Right atrium auricular region (tissue), 2 donors: ENCODE data around the gene POU2AF2. TPM values are rescaled to one million over a fixed set of nuclear protein-coding genes. Genes with fewer than 3 reads are reported as not detected.

Source experiments
- DNase-seq: peaks from one replicate; pipeline ENCODE4 v3.0.0-alpha.2; 2019; ENCODE audit warnings: low spot score
- H3K27ac ChIP-seq, 2 donors: fragments of 200-600 bp; sonication (generic); 1 replicate in 1 of 2; 2 replicates in 1 of 2; pipeline ENCODE4 v1.5.1; 2016 to 2019
- H3K27me3 ChIP-seq, 2 donors: fragments of 200-600 bp; sonication (generic); one replicate each; pipeline versions ENCODE4 v1.5.1 to v1.6.0; 2017 to 2019
- H3K36me3 ChIP-seq: fragments of 200-600 bp; sonication (generic); one replicate; pipeline ENCODE4 v1.5.1; 2016
- H3K4me1 ChIP-seq, 2 donors: fragments of 200-600 bp; sonication (generic); one replicate each; pipeline versions ENCODE4 v1.5.1 to v1.6.0; 2017 to 2019
- H3K4me3 ChIP-seq, 2 donors: fragments of 200-600 bp; sonication (generic); 1 replicate in 1 of 2; 2 replicates in 1 of 2; pipeline ENCODE4 v1.5.1; 2017 to 2019; ENCODE audit warnings: mild to moderate bottlenecking in 1 of 2, moderate library complexity in 1 of 2
- H3K9me3 ChIP-seq, 2 donors: fragments of 200-600 bp; sonication (generic); one replicate each; pipeline ENCODE4 v1.5.1; 2019
- CTCF ChIP-seq, 2 donors: fragments of 200-600 bp; sonication (generic); IDR thresholded peaks; one replicate each; pipeline ENCODE4 v1.5.1; 2019; ENCODE audit warnings: antibody characterized with exemption in 2 of 2
- total RNA-seq, 2 donors: library from RNA; depleted of rRNA; stranded (reverse); fragments of >200 nt; gene quantifications; one replicate each; pipeline ENCODE4 v1.1.0, GENCODE V29; 2016

The POU2AF2 gene
- total RNA-seq, 2 donors from 2014 or later, result not detected

GRCh38 chr11:111301842-111302118 is 56.3 kb downstream of the POU2AF2 start:
- Histone ChIP-seq H3K9me3 (no peaks in the 10 kb centered on the region), H3K27ac (no peak overlapping the region), H3K4me3 (no peak overlapping the region), H3K27me3 (no peaks in the 10 kb centered on the region), H3K36me3 (no peaks in the 10 kb centered on the region), H3K4me1 (peaks cover 0 to 18% of the 10 kb centered on the region in 2 donors)
- no peak for TF ChIP-seq CTCF (IDR thresholded peaks at IDR 0.05)
- DNase-seq, result no peak

GRCh38 chr11:111302298-111302697 is 56.8 kb downstream of the POU2AF2 start:
- DNase-seq, result no peak
- H3K4me1 ChIP-seq, result peaks cover 0 to 18% of the 10 kb centered on the region in 2 donors
- H3K4me3 ChIP-seq, result no peak overlapping the region

GRCh38 chr11:111303461-111303860 is 57.9 kb downstream of the POU2AF2 start:
- Histone ChIP-seq H3K4me3 (no peak overlapping the region), H3K36me3 (no peaks in the 10 kb centered on the region), H3K4me1 (peaks cover 0 to 15% of the 10 kb centered on the region in 2 donors), H3K27ac (no peak overlapping the region), H3K9me3 (no peaks in the 10 kb centered on the region), H3K27me3 (no peaks in the 10 kb centered on the region)
- DNase-seq, result no peak
- no peak for TF ChIP-seq CTCF (IDR thresholded peaks at IDR 0.05)

More at GRCh38 chr11:111302298-111302697, 56.8 kb downstream of the POU2AF2 start:
- no peak overlapping the region for H3K27ac ChIP-seq
- TF ChIP-seq CTCF (IDR thresholded peaks at IDR 0.05), result no peak
- H3K9me3 ChIP-seq, result no peaks in the 10 kb centered on the region
- H3K27me3 ChIP-seq, result no peaks in the 10 kb centered on the region
- H3K36me3 ChIP-seq, result no peaks in the 10 kb centered on the region

- H3K36me3 ChIP-seq, result no peaks in the 10 kb centered on the region
- no peak for TF ChIP-seq CTCF (IDR thresholded peaks at IDR 0.05)
- no peaks in the 10 kb centered on the region for H3K27me3 ChIP-seq
Measured at GRCh38 chr11:111305162-111305802, 59.8 kb downstream of the POU2AF2 start.

GRCh38 chr11:111305876-111306275 is 60.4 kb downstream of the POU2AF2 start:
- Histone ChIP-seq H3K36me3 (no peaks in the 10 kb centered on the region), H3K4me1 (no peaks in the 10 kb centered on the region), H3K4me3 (no peak overlapping the region), H3K9me3 (no peaks in the 10 kb centered on the region), H3K27ac (no peak overlapping the region), H3K27me3 (no peaks in the 10 kb centered on the region)
- TF ChIP-seq CTCF (IDR thresholded peaks at IDR 0.05), result no peak
- DNase-seq, result no peak

More at GRCh38 chr11:111305162-111305802, 59.8 kb downstream of the POU2AF2 start:
- no peak for DNase-seq
- Histone ChIP-seq H3K4me1 (no peaks in the 10 kb centered on the region), H3K9me3 (no peaks in the 10 kb centered on the region), H3K27ac (no peak overlapping the region), H3K4me3 (no peak overlapping the region)

- no peak for DNase-seq
- Histone ChIP-seq H3K9me3 (no peaks in the 10 kb centered on the region), H3K27ac (no peak overlapping the region), H3K4me3 (no peak overlapping the region), H3K36me3 (no peaks in the 10 kb centered on the region), H3K4me1 (no peaks in the 10 kb centered on the region), H3K27me3 (no peaks in the 10 kb centered on the region)
- TF ChIP-seq CTCF (IDR thresholded peaks at IDR 0.05), result no peak
Measured at GRCh38 chr11:111306321-111306720, 60.8 kb downstream of the POU2AF2 start.
